GM21526 (cell line): ENCODE data around the gene KNSTRN.

ENCODE experiments used
- ATAC-seq: cut with Tn5 transposase; IDR thresholded peaks from one replicate; pipeline ENCODE4 v1.9.1; 2021; ENCODE audit warnings: moderate library complexity; ENCODE audit not compliant: unreplicated experiment, low FRiP score

KNSTRN gene

DNA sequence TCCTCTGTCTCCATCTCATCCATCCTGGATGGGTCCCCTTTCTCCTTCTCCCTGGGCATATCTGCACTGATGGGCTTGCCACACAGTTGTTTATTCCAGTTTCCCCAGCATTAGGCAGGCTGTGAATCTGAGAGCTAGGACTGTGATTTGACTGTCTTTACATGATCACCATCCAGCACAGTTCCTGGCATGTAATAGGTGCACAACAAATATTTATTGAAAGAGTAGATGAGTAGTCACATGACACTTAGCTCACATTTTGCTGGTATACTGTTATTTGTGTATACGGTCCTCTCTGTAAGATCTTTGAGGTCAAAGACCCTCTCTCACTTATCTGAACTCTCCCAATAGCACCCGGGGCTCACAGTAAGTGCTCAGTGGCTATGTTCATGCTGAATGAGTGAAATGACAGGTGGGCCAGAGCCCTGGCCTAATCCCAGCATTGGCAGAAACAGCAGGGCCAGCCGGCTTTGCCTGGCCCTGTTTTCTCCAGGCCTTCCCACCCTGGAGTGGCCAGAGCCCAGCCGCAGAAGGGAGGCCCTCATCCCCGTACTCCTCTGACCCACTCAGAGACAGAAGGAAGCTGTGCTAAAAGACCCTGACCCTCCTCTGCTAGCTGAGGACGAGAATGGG lies 42.1 kb downstream of the KNSTRN start:
- no peak for ATAC-seq

DNA sequence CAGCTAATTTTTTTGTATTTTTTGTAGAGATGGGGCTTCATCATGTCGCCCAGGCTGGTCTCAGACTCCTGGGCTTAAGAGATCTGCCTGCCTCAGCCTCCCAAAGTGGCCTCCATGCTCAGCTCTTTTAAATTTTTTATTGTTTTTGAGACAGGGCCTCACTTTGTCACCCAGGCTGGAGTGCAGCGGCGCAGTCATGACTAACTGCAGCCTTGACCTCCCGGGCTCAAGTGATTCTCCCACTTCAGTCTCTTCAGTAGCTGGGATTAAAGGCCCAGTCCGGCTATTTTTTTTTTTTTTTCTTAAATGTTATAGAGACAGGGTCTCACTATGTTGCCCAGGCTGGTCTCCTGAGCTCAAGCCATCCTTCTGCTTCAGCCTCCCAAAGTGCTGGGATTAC lies 43.2 kb downstream of the KNSTRN start:
- no peak for ATAC-seq

DNA sequence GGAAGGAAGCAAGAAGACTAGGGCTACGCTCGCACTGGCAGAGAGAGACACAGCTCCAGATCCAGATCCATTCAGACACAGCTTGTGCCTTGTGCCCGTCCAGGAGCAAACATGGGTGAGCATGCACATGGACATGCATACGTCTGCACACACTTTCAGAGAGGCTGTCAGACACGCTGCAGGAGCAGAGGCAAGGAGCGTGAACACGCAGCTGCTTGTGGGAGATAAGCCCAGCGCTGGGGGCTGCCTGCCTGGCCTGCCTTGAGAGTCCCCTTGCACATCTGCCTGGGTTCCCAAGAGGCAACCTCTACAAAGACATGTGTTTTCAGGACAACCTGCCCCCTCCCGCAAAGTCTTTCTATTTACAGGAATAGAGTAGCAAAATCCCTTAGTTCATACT lies 44.7 kb downstream of the KNSTRN start:
- no peak for ATAC-seq

DNA sequence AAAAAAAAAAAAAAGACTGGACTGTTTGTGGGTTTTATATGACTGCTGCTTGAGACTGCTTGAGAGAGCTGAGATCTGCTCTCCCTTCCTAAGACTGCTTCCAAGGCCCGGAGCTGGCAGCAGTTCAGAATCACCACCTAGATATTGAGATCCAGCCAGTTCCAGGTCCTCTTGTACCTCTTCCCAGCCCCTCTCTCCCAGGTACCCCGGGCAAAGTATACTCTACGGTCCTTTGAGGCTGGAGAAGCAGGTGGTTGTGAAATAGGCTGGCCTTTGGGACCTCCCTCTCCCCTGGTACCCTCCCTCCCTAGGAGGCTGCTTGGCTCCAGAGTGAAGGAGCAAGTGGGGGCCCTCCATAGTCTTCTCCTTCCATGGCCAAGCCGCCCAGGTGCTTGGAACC lies 45.7 kb downstream of the KNSTRN start:
- ATAC-seq, result no peak

DNA sequence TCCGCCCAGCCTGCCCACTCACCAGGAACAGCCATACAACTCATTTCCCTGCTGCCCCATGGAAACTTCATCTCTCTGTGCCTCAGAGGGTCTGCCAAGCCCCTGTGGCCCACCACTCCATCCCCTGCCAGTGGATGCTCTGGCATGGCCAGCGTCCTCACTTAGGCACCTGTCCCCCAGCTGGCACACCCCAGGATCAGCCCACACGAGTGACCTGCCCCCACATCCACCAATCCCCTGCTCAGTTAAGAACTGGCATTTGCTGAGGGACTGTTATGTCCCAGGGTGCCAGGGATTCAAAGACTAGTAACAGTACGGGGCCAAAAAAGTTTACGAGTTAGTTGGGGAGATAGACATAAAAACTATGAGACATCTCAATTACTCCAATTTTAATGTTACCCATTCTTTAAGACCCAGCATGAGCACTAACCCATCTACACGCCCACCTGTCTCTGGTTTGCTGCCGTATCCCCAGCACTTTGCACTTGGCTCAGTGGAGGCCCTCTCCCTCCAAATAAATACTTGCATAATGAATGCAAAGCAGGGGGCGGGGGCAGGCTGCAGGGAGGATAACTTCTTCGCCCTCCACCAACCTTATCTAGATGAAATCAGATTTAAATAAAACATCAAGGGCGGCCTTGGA lies 46.7 kb downstream of the KNSTRN start:
- no peak for ATAC-seq

DNA sequence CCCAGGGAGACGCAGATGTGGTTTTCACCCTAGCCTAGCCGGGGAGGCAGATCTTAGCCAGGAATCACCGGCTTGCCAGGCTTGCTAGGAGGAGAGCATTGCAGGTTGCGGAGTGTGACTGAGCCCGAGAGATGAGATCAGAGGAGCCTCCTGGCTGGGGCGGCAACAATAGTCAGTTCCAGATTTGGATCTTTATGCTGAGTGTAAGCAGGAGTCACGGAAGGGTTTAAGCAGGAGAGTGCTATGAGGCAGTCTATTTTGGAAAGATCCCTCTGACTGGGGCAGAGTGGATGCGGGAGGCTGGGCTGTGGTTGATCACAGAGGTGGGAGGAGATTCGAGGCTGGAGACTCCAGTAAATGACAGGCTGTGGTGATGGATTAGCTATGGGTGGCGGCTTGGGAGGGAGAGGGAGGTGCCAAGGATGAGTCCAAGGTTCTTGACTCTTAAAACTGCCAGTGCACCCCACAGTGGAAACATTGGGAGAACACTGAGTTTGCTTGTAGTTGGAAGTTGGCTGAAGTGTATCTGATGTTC lies 47.8 kb downstream of the KNSTRN start:
- ATAC-seq, result no peak

DNA sequence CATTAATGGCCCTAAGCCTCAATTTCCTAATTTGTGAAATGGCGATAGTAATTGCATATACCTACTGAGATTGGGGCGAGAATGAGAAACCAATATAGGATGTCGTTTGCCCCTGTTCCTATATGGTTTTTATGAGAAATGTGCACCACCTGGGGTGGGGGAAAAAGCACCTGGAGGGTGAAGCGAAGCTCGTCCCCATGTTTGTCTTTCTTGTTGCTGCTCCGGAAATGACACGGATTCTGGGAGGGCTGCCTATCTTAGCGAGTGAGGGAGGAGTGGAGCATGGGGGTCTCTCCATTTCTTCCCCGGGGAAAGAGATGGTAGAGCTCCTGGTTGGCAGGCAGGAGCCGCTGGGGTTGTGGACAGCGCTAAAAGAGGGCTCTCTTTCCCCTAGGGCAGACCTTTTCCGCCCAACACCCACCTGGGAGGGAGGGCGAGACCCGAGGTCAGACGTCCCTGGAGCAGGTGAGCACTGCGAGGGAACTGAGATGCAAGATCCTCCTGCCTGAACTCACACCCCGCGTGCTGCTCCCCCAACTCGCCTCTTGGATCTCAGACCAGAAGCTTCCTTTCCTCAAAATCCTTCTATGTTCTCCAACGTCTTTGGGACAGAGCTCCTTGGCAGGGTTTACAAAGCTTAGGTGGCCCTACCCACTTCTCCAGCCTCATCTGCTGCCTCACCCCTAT lies 52.6 kb downstream of the KNSTRN start:
- no peak for ATAC-seq

DNA sequence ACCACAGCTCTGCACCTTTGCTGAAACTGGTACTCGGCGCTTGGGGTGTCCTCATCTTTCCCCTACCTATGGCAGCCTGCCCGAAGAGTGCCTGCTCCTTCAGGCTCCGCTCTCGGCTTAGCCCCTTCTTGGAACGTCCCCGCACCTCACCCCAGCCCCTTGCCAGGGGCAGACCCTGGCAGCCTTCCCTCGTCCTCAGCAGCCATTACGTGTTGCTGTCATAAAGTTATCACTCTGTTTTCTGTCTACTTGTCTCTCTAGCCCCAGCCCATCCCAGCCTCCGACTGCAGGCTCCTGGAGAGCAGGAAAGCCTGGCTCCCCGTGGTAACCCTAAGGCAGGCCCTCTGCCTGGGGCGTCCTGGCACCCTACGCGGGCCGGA lies 53.2 kb downstream of the KNSTRN start:
- no peak for ATAC-seq

DNA sequence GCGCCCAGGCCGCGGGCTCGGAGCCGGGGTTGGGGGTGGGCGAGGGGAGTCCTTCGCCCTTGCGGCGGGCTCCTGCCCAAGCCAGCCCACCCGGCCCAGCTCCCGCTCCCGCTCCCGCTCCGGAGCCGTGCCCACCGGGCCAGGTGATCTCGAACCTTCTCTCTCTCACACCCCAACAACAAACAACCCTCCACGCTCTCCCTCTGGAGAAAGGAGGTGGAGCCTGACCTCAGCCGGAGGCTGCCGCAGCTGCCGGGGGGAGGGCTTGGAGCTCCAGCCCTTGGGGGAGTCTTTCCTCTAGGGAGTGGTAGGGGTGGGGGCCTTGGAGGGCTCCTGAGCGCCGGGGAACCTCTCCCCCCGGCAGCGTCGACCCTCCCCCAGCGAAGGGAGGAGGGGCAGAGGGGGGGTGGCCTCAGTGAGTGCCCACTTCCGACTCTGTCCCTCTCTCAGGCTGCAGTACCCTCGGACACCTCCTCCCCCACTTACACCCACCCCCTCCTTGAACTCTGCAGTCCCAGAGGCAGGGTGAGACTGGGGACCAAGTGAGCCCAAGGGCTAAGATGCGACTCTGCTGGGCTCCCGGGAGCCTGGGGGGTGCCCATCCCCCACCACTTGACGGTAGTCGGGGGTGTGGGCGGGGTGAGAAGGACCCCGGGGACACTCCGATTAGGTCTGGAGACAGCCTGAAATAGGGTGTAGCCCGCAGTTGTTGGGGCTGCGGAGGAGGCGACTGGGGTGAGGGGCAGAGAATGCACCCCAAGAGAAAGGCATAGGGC lies 53.8 kb downstream of the KNSTRN start:
- no peak for ATAC-seq

DNA sequence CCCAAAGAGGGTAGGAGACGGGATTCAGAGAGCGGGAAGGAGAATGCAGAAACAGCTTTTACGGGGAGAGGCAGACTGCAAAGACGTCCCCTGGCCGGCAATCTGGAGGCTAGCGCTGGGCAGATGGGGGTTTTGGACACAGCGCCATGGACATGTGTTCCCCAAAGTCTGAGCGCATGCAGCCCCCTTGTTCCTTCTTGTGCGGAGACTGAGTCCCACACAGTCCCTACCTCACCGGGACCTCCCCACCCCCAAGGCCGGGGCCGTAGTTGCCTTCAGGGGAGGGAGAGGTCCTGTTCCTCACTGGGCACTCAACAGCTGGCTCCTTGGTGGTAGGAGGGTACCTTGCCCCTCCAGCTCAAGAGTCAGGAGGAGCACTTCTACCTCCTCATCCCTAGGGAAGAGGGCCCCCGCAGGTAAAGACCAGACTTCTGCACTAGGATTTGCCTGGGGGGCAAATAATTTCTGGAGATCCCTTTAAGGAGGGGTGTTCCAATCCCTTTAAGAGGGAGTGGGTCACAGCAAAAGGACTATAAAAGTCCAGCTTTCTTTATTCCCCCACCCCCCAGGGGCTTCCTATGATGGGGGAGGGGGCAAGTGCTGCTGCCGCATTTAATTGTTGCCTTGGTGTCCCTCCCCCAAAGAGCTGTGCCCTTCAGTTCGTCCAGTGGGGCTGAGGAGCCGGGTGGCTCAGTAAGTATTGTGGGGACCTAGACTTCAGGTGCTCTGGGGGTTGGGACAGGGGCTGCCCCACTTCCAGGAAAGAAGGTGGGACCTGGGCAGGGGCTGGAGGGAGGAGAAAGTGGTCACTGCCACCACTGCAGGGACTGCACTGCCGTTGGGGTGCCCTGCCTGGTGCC lies 54.6 kb downstream of the KNSTRN start:
- no peak for ATAC-seq

DNA sequence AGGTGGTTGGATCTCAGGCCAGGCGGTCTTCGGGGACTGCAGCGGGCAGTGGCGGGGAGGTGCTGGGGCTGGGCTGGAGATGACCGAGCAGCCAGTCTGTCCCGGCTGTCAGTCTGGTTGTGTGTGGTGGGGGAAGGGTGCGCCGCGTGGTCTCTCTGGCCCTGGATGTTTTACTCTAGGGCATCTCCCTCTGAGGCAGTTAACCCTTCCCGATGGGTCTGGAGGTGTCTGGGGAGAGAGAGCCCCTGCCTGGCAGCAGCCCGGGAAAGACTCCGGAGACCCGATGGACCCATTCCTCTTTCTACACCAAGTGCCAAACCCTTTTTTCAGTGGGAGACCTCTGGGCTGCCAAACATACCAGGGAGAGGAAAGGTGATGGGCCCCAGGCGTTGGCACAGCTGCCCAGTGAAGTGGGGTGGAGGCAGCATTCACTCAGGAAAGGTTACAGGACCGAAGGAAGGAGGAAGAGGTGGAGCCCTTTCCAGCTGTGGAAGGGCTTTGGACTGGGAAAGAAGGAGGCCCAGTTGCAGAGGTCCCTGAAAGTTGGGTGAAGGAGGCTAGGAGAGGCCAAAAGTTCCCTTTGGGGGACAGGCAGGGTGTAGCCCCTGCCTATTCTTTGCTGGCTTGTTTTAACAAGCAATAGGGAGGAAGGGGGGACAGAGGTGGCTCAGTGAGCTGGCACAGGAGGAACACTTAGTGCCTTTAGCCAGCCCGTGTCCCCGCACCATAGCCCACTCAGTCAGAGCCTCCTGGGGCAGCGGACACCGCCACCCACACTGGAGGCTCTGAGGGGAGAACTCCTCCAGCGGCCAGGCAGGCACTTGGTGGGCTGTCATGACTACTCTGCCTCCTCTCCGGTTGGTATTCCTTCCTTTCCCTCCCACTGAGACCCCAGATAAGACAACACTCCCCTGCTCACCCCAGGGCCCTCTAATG lies 55.5 kb downstream of the KNSTRN start:
- ATAC-seq, result no peak

DNA sequence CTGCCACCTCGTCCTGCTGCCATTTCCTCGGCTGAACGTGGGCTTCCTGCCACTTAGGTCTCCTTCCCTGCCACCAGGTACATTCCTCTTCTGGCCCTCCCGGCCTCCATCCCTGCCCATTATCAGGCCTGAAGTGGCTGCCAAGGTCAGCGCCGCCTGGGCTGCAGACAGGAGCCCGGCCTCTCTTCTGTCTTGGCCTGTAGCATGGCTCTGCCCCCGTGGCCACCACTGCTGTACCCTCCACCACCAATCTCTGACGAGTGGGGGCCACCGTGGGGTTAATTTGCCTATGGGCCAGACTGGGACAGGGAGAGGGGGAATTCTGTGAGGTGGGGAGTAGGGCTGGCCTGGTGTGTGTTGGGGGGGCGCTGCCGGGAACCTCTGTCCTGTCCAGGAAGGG lies 56.2 kb downstream of the KNSTRN start:
- ATAC-seq, result no peak

DNA sequence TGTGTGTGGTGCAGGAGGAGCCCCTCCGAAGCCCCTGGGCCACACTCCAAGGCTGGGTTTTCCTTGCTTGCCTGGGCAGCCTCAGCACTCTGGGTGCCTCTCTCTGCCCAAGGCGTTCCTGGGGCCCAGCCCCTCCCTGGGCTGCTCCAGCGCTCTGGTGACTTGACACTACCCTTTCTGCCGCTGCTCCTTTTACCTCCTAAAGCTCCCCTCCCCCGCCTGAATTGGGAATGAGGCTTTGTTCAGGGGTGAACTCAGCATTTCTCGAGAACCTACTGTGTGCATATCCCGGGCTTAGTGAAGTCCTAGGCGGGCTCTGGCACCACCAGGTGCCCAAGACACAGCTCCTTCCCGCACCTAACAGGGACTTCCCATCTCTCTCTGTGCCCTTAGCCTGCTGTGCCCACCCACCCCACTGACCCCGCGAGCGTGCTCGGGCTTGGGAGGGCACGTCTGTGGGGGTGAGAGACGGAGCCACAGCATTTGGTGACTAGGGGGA lies 57.0 kb downstream of the KNSTRN start:
- ATAC-seq, result no peak

DNA sequence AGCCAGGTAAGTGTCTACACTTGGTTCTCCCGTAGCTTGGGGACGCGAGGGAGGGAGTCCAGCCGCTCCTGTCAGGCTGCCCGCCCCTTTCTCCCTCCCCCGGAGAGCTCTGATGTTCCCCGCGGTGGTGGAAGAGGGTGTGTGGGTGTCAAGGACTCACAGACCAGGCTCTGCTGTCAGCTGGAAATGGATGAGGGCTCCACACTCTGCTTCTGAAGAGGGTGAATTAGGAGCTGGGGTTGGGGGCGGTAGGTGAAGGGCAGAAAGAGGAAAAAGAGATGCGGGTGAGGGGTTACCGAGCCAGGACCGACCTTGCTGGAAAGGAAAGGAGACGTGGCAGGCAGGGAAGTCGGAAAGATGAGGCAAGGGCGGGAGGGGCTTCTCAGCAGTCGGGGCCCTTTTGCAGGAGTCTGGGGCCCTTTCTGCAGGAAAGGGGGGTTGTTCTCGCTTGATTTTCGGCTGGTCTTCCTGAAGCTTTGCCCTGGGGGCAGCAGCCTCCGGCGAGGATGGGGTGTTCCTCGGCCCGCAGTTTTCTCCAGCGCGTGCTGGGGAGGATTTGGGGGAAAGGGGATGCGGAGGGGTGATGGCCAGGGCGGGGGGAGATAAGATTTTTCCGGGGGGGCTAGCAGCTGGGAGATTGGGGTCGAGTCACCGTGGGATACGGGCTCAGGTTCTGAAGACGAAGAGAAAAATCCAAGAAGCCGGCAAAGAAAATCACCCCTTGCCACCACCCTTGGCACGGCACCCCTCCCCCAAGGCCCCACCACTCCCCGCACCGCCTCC lies 57.6 kb downstream of the KNSTRN start:
- no peak for ATAC-seq

DNA sequence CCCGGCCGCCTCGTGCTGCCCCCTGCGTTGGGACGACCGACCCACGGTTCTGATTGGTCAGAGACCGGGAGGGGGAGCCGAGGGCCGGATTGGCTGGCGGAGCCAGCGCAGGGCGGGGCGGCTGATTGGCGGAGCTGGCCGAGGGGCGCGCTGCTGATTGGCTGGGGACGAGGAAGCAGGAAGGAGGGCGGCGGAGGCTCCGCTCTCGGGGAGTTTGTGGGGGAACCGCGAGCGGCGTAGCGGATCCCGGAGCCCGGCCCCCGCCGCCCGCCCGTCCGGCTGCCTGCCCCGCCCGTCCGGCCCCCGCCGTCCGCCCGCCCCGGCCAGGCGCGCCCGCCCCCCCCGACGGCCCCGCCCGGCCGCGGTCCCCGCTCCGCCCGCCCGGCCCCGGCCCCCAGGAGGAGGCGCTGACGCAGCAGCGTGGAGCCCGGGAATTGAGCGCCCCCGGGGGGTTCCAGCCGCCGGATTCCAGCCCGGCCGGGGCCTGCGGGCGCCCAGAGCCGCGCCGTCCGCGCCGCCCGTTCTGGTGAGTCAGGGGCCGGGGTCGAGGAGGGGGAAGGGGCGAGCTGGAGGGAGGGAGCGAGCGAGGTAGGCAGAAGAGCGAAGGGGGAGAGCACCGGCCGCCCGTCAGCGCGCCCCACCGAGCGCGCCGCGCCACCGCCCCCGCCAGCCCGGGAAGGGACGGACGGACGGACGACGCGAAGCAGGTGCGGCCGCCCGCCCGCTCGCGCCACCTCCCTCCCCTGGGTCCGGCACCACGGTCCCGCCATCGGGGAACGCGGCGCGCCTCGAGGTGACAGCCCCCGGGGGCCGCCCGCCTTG lies 58.4 kb downstream of the KNSTRN start, which contains the start of gene BAHD1:
BAHD1 (plus strand) TSS at position 211 of the 822 bp plus-strand sequence. CDS start 17,512 bp downstream, outside the sequence.
- peak; percentile 82 for ATAC-seq

DNA sequence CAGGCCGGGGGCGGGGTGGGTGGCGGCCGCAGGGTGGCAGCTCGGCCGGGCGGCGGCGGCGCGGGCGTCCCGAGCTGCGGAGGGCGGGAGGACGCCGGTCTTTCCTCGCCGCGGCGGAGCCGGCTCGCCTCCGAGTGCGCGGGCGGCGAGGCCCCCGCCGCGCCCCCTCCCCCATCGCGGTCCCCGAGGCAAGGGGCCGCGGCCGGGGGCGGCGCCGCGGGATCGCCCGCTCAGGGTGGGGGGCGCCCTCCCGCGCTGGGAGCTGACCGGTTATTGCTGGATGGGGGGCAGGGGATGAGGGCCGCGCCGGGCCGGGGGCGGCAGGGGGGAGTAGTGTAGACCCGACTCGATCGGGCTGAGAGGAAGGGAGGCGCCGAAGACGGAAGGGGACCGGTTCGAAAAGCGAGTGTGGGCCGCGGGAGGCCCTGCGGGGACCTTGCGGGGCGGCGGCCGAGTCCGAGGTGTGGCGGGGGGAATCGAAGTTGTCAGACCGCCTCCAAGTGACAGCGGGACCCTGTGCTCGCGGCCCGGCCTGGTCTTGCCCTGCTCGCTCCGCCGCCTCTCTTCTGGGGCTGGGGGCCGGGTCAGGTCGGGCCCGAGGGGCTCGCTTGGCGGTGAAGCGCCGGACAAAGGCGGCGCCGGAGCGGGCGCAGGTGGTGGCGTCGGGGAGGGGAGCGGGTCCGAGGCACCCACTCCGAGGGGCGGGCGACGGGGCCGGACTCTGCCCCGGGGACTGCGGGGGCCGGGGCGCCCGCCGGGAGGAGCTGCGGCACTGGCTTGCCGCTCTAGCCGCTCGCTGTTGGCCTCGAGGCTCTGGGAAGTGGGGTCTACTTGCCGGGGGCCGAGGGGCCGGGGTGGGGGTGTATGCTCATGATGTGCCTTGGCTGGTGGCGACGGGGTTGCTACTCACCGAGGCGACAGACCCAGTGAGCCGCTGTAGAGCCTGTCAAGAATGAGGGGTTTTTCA lies 59.3 kb downstream of the KNSTRN start:
- ATAC-seq, result peak; percentile 4
